ENCODE results near the gene RAPGEF4. TPM values are rescaled to one million over a fixed set of nuclear protein-coding genes. Genes with fewer than 3 reads are reported as not detected.

The RAPGEF4 gene
- total and polyA plus RNA-seq, 11 donors: 1.3 to 21.2 (median 10.5) TPM

DNA sequence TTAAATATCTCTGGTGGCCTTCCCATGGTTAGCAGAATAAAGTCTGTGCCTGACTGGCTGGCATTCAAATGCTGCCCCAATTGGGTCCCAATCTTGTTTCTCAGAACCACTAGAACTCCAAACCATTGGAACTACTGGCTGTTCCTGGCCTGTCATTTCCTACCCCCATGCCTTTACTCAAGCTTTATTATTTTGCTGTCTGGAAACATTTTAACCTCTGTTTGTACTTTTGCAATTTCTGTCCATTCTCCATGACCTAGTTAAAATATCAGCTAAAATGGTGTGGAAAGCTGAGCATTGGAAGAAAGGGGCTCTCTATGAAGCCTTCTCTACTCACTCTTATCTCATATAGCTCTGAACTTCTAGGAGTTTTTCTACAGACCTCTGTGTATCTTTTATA is 38.7 kb downstream of the RAPGEF4 start:
- no peak overlapping the region for H3K4me3 ChIP-seq
- H3K27ac ChIP-seq: no peak overlapping the region
- ATAC-seq (no peak), DNase-seq (no peak)
- TF ChIP-seq POLR2A (IDR thresholded peaks at IDR 0.05) (no peak), CTCF (IDR thresholded peaks at IDR 0.05) (no peak)
- no peaks in the 10 kb centered on the region for H3K27me3 ChIP-seq
- H3K36me3 ChIP-seq: no peaks in the 10 kb centered on the region
- intact Hi-C loops (cut with DNase I): no loop called here
- H3K4me1 ChIP-seq: no peaks in the 10 kb centered on the region
- no peaks in the 10 kb centered on the region for H3K9me3 ChIP-seq

DNA sequence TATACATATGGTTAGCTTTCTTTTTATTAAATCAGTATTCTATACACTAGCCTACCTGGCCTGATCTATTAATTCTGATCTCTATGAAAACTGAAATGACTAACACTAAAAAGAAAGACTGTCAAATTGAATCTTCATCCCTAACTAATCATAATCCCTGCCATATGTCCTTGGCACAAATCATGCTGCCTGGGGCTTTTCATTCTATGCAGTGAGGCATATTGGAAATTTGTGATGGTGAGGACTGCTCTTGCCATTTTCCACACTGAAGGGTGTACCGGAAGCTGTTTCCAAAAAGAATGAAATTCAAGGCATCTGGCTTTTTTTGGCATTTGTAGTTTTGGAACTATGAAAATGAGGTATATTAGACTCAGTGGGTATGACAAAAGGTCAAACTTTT is 39.7 kb downstream of the RAPGEF4 start:
- DNase-seq: no peak
- H3K27me3 ChIP-seq: no peaks in the 10 kb centered on the region
- no peaks in the 10 kb centered on the region for H3K9me3 ChIP-seq
- no peak overlapping the region for H3K27ac ChIP-seq
- TF ChIP-seq POLR2A (IDR thresholded peaks at IDR 0.05) (no peak), CTCF (IDR thresholded peaks at IDR 0.05) (no peak)
- ATAC-seq: no peak
- no peaks in the 10 kb centered on the region for H3K36me3 ChIP-seq
- WGBS, 4 donors: 94 to 97% (median 96%) methylated on average over 1 of the region's 1 CpG
- intact Hi-C loops (cut with DNase I): no loop called here
- H3K4me1 ChIP-seq: no peaks in the 10 kb centered on the region
- no peak overlapping the region for H3K4me3 ChIP-seq

GRCh38 chr2:172777431-172777830 is 41.8 kb downstream of the RAPGEF4 start:
- Histone ChIP-seq H3K4me1 (peaks cover 0 to under 1% (median 0%) of the 10 kb centered on the region in 12 donors), H3K9me3 (no peaks in the 10 kb centered on the region), H3K4me3 (no peak overlapping the region), H3K27me3 (no peaks in the 10 kb centered on the region), H3K36me3 (no peaks in the 10 kb centered on the region), H3K27ac (no peak overlapping the region)
- TF ChIP-seq CTCF (IDR thresholded peaks at IDR 0.05) (no peak), POLR2A (IDR thresholded peaks at IDR 0.05) (no peak)
- ATAC-seq (no peak), DNase-seq (no peak)
- WGBS, 4 donors: 69 to 75% (median 72%) methylated on average over 3 of the region's 3 CpGs
- intact Hi-C loops (cut with DNase I): no loop called here

- no peak for TF ChIP-seq POLR2A (IDR thresholded peaks at IDR 0.05)
- TF ChIP-seq CTCF (IDR thresholded peaks at IDR 0.05): no peak
- no peaks in the 10 kb centered on the region for H3K27me3 ChIP-seq
- H3K36me3 ChIP-seq: no peaks in the 10 kb centered on the region
- ATAC-seq (peak in 2 of 4 donors; percentile 24 to 44), DNase-seq (no peak)
- no peaks in the 10 kb centered on the region for H3K9me3 ChIP-seq
- no peak overlapping the region for H3K27ac ChIP-seq
- H3K4me1 ChIP-seq: peaks cover 0 to 13% (median 7%) of the 10 kb centered on the region in 12 donors
- no peak overlapping the region for H3K4me3 ChIP-seq
- intact Hi-C loops (cut with DNase I): no loop called here
- WGBS, 4 donors: 79 to 86% (median 83%) methylated on average over 6 of the region's 6 CpGs
Observed at GRCh38 chr2:172782506-172783164, 47.0 kb downstream of the RAPGEF4 start.
